Stimulated activated CD8-positive, alpha-beta memory T cell treated with anti-CD3 and anti-CD28 coated beads, Interleukin-15, amount 100 ng/mL, for 4 hours (primary cell): ENCODE data around the gene SIRPD.
"Not testable (repeated sequence)": the region's sequence is repeated elsewhere in the genome, so short reads cannot be mapped to it uniquely, and the experiment has no call there.

ENCODE experiments used
- DNase-seq, 2 donors: peaks; one replicate each; pipeline ENCODE4 v3.0.0-alpha.2; 2020; ENCODE audit warnings: low read depth in 2 of 2

SIRPD gene

DNA sequence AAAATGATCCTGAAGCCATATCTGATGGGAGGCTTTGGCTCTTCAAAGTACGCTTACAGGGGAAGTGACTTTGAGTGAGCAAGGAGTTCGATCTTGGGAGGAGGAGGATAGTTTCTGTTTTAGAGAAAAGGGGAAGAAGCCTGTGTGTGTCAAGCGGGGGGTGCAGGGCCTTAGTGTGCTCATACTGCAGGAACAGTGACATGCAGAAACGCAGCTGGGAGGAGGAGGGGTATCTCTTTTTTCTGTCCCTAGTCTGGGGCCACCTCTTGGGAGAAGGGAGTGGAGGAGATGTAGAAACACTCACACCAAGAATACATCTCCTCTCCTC is 19.8 kb downstream of the SIRPD start:
- no peak for DNase-seq

DNA sequence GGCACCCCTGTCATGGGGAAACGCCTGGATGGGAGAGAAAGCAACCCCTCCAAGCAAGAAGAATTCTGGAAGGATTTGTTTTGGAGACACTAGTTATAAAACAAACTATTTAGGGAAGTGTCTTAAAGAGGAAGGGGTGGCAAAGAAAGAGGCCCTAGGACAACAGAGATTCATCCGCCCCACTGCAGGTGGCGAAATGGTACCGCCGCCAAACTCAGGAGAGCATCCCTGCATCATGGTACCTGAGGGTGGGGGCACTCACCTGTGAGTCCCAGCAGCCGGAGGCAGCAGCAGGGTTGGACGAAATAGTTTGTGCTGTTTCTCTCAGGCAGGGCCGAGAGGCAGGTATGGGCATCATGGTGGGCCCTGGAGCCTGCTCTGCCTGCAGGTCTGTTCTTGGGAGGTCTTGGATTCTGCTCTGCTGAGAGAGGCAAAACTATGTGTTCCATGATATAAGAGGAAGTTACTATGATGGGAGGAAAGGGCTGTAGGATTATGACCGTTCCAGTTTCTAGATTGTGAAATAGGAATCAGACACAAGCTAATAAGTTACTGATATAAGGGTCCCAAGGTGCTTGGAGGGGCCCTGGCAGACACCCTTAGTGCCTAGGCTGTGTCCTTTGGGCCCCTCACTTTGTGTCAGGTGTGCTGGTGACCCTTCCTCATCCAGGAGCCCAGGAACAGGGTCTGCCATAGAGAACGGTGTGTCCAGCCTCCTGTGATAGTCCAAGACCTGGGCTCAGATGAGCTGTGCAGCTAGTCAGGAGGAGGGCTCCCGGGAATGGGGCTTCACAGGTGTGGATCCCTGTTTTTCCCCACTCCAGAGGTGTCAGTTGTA is 20.4 kb downstream of the SIRPD start:
- no peak for DNase-seq

DNA sequence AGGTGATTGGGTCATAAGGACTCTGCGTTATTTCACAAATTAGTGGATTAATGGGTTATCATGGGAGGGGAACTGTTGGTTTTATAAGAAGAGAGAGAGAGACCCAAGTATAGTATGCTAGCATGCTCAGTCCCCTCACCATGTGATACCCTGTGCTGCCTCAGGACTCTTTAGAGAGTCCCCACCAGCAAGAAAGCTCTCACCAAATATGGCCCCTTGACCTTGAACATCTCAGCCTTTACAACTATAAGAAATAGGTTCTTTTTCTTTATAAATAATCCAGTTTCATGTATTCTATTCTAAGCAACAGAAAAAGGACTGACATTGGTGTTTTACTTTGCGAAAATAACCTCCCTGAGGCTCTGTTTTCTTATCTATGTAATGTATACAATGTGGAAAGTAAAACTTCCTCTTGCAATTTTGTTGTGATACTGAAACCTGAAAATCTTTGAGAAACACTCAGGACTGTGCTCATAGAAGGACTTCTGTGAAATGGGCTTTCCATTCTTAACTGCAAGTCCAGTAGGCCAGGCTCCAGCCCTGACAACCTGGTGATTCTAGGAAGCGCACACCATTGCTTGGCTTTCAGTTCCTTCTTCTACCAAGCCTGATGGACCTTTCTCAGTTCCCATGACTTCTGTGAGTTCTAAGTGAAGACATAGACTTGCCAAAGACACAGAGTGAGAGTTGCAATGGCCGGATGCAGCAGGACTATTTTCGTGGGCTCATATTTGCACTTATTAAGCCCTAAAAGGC is 21.9 kb downstream of the SIRPD start:
- no peak for DNase-seq

DNA sequence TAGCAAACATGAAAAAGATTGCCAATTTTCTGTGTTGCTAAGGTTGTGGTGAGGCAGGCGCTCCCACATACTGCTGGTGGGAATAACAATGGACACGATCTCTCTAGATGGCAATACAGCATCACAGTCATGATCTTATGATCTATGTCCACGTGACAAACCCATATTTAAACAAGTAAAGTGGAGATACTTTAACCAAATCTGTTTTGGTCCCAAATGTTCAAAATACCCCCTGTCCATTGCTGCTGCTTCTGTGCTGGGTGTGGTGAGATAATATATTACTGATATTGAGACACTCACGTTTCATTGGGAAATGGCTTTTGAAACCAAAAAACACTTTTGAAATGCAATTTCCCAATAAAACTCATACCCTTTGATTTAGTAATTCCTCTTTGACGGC is 23.0 kb downstream of the SIRPD start:
- DNase-seq = no peak

DNA sequence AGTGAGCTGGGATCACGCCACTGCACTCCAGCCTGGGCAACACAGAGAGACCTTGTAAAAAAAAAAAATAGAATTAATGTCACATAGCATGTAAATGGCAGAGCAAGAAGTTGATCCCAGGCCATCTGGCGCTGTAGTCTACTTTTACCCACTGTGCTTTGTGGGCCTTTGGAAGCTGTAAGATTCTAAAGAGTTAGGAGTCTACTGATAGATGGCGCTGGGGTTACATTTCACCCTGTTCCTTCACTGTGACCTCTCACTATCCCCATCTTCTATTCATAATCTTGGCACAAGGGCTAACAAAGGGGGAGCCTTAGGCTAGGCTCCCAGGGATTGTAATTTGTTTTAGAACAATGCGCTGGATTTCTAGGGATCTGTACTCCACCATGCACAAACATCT is 24.4 kb downstream of the SIRPD start:
- DNase-seq = no peak

DNA sequence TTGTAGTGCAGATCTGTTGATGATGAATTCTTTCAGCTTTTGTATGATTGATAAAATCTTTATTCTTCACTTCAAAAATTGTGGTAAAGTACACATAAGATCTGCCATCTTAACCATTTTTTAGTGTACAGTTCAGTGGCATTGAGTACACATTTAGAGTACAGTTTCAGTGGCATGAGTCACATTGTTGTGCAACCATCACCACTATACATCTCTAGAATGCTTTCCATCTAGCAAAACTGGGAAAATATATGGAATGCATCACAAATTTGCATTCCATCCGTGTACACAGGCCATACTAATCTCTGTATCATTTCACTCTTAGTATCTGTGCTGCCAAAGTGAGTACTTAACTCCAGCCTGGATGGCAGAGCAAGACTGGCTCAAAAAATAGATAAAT is 28.7 kb downstream of the SIRPD start:
- no peak for DNase-seq

DNA sequence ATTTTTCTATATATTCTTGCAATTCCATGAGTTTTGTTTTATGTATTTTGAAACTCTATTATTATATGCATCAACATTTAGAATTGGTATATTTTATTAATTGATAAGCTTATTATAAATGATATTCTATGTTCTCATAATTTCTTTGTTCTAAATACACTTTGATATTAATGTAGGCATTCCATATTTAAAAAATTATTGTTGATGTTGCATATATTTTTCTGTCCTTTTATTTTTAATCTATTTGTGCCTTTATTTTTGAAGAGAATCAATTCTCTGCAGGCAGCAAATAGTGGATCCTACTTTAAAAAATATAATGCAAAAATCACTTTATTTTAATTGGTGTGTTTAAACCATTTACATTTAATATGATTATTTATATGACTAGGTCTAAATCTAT is 29.6 kb downstream of the SIRPD start:
- no peak for DNase-seq

DNA sequence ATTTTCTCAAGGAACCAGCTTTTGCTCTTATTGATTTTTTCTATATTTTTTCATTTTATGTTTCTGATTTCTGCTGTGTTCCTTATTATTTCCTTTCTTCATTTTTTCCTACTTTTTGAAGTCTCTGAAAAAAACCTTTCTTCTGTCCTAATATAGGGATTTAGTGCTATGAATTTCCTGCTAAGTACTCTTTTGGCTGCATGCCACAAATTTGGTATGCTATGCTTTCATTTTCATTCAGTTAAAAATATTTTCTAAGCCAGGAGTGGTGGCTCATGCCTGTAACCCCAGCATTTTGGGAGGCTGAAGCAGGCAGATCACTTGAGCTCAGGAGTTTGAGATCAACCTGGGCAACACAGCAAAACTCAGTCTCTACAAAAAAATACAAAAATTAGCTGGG is 30.6 kb downstream of the SIRPD start:
- DNase-seq = no peak

DNA sequence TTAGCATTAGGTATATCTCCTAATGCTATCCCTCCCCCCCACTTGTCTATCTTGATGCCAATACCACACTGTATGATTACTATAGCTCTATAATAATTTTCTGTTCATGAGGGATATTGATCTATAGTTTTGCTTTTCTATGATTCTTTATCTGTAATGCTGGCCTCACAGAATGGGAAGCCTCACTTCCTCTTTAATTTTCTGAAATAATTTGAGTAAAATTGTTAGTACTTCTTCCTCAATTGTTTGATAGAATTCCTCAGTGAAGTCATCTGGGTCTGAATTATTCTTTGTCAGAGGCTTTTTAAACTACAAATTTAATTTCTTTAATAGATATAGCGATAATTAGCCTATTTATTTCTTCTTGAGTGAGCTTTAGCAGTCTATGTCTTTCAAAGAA is 31.2 kb downstream of the SIRPD start:
- no peak for DNase-seq

DNA sequence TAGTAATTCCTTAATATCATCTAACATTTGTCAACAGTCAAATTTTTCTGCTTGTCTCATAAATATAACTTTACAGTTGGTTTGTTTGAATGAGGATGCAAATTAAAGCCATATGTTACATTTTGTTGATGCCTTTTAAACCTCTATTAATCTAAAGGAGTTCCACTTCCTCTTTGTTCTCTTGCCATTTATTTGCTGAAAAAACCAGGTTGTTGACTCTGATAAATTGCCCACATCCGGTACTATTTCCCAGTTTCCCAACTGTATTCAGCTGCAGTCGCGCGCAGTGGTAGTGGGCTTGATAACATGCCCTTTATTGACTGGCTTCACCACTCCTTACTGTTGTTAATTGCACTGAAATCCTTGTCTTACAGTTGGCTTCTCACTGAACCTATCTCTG is 33.5 kb downstream of the SIRPD start:
- no peak for DNase-seq

DNA sequence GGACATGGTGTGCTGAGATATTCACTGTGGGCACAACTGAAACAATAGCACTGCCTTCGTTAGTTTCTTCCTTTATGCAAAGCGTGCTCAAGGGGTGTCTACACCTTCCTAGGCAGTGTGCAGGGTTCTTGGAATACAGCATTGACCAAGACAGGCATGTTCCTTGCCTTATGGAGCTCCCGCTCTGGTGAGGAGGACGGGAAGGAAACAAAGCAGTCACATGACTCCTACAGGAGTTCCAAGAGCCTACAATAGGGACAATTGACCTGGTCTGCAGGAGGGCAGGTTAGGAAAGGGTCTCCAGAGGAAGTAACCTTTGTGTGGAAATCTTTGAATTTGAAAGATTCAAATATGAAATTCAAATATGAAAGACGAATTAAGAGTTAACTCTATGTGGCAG is 40.5 kb downstream of the SIRPD start:
- no peak for DNase-seq

DNA sequence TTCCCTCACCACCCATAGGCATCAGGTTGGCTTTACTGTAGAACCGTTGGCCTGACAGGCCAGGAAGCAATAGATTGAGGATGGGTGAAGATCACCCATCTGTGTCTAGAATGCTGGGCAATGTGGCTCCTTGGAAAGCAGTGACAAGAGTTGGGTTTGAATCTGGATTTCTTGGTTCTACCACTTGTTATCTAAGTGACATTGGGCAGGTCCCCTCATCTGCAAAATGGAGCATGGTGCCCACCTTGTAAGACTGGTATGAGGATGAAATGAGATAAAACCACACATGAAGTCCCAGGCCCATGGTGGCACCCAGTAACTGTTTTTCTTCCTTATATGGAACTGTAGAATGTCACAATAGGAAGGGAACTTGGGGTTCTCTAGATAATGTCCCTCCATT is 43.7 kb downstream of the SIRPD start:
- no peak for DNase-seq

DNA sequence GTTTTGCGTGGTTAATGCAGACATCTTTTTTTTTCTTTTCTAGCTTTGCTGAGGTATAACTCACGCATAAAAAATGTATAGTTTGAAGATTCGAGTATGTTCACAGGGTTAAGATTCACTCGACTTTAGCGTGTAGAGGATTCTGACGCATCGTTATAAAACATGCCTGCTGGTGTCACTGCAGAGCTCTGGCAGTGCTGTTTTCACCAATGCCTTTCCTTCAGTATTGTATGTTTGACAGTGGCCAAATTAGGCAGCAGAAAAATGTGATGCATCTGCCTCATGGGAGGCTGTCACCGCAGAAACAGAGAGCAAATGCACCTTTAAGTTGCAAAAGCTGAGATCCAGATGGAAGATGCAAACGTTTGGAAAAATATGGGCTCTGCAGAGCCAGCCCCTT is 48.3 kb downstream of the SIRPD start:
- DNase-seq = no peak

DNA sequence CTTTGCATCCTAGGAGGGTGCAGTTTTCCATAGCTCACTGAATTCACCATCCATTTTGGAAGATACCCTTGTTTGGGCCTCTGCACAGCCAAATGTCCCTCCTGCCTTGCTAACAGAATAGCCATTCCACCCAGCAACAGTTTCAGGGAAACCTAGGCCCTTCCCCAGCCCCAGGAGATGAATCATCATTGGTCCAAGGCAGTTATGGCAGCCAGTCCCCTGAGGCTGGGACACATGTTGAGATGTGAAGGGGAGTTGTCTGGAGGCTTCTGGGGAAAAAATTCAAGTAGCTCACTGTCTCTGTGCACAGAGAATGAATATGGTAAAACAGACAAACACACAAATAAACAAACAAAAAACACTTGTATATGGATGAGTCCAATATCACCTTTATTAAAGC is 48.9 kb downstream of the SIRPD start:
- no peak for DNase-seq

DNA sequence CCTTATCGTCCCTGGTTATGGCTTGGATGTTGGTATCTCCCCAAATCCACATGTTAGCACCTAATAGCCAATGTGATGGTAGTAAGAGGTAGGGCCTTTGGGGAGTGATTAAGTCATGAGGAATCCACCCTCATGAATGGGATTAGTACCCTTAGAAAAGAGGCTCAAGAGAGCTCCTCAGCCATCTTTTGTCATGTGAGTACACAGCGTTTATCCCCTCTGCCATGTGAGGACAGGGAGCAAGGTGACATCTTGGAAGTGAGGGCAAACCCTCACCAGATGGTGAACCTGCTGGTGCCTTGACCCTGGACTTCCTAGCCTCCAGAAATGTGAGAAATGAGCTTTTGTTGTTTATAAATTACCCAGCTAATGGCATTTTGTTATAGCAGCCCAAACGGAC is 50.2 kb downstream of the SIRPD start:
- no peak for DNase-seq

DNA sequence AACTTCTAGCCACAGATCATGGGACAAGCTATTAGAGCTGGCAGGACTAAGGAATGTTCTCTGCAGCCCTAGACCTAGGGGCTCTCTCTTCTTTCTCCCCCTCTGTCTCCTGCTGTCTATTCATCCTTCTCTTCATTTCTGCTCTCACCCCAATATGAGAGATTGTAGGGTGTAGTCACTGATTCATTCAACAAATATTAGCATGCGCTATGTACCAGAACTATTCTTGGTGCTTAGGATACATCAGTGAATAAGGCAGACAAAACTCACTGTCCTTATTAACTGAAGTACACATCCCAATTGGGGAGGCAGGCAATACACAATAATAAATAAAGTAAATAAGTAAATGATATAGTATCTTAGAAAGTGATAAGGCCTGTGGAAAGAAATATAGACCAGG is 51.6 kb downstream of the SIRPD start:
- no peak for DNase-seq

DNA sequence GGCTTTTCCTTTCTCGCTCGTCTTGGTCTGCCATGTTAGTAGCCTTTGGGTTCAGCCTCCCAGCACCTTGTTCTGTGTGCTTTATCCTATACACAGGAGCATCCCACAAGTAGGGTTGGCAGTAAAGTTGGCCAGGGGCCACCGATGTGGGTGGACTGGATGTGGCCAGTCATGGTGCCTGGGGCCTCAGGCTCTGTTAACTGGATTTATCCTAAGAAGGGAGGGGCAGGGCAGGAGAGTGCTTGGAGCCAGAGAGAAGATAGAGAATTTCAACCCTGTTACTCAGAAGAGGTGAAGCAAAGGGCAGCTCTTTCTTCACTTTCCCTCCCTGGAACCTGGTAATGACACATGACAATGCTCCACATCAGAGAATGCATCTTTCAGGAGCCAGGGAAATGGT is 52.1 kb downstream of the SIRPD start:
- DNase-seq = no peak

DNA sequence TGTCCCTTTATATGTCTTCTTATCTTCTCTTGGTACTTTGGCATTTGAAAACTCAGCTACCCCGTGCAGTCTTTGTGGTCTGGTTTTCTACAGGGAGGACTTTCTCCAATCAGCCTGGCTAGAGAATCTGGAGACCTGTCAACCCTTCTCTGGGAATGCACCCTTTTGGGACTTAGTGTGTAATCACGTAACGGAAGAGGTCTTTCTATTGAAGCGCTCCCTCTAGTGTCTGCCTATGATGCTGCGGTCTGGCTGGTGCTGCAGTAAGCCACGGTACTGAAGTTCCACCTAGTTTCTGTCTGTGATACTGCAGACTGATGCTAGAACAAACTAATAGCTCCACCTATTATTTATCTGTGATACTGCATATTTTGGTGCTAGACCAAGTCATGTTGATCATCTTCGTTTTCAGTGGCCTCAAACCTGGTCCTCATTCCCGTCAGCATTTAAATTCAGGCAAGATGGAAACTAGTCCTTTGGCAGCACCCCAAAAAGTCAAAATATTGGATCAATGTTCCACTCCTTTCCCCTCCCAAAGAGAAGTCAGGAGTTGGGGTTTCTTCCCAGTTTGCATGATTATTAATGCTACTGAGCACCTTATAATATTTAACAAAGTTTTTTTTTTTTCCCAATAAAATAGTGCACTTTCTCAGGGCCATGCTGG is 53.8 kb downstream of the SIRPD start:
- peak; percentile 29 to 60 for DNase-seq

DNA sequence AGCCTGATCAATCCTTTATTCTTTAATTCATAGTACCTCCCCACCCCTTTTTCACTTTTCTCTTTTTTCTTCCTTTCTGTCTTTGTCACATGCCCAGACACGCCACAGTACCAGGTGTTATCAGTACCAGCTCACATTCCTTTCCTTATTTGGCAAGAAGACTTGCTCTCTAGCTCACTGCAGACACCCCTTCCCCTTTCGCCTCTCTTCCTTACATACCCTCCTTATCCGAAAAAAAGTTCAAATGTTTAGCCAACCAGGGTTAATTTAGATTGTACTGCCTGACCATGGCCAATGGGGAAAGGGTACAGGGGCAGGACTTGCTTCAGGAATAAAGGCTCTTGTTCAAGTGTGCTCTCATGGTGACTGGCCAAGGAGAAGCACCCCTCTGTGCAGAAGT is 57.0 kb downstream of the SIRPD start:
- DNase-seq = no peak

DNA sequence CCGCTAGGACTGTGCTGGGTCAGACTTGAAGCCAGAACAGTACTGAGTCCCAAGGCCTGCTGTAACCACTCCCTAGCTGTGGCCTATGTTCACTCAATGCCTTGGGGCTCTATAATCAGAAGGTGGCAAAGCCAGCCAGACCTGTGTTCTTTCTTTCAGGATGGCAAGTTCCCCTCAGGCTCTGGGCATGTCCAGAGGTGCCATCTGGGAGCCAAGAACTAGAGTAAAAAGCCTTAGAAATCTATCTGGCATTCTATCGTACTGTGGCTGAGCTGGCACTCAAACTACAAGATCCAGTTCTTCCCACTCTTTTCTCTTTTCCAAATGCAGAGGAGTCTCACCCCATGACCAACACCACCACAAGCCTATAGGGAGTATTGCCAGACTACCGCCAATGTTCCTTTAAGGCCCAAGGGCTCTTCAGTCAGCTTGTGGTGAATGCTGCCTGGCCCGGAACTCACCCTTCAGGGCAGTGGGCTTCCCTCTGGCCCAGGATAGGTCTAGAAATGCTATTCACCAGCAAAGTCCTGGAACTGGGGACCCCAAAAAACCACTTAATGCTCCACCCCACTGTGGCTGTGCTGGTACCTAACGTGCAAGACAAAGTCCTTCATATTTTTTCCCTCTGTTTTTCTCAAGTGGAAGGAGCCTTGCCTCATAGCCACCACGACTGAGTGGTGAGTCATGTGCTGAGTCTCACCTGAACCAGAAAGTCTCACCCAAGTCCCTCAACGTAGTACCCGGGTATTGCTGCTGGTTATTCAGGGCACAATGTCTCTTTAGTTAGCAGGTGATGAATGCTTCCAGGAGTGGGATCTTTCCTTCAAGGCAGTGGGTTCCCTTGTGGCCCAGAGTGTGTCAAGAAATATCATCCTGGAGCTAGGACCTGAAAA is 57.7 kb downstream of the SIRPD start:
- no peak for DNase-seq

DNA sequence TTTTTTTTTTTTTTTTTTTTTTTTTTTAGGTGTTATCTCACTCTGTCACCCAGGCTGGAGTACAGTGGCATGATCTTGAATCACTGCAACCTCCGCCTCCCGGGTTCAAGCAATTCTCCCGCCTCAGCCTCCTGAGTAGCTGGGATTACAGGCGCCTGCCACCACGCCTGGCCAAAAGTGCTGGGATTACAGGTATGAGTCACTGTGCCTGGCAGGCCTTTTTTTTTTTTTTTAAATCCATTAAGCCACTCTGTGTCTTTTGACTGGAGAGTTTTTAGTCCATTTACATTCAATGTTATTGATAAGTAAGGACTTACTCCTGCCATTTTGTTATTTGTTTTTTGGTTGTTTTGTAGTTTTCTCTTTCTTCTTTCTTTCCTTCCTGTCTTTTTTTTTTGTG is 60.1 kb downstream of the SIRPD start:
- not testable (repeated sequence) for DNase-seq

DNA sequence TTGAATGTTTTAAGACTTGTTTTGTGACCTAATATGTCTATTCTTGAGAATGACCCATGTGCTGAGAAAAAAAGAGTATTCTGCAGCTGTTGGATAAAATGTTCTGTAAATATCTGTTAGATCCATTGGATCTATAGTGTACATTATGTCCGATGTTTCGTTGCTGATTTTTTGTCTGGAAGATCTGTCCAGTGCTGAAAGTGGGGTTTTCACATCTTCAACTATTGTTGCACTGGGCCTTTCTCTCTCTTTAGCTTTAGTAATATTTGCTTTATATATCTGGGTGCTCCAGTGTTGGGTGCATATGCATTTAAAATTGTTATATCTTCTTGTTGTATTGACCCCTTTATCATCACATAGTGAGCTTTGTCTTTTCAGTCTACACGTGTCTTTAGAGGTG is 60.6 kb downstream of the SIRPD start:
- DNase-seq = no peak
